Measurements from ENCODE around the gene THSD7B. TPM values are rescaled to one million over a fixed set of nuclear protein-coding genes. Genes with fewer than 3 reads are reported as not detected.

THSD7B gene
- total and polyA plus RNA-seq, 9 of the 15 experiments (the other 6 are each of a cell fraction or from before 2014, with no cell fraction given) = not detected

DNA sequence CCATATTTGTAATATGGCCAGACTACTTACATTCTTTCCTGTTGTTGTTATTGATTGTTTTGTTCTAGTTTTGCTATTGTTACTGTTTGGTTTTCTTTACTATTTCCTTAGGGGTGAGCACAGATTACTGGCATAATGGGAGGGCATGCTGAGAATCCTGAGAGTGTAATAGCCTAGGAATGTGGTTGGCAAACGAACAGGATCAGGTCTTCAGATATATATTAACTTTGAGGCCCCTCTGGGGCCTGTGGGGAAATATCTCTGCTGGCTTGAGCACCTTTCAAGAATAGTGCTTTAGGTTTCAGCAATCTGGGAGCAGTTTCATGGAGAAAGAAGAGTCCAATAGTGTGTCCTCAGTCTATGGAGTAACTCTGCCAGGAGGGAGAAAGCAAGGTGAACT lies 144.4 kb downstream of the THSD7B start (continued):
- TF ChIP-seq, protein P1, sequence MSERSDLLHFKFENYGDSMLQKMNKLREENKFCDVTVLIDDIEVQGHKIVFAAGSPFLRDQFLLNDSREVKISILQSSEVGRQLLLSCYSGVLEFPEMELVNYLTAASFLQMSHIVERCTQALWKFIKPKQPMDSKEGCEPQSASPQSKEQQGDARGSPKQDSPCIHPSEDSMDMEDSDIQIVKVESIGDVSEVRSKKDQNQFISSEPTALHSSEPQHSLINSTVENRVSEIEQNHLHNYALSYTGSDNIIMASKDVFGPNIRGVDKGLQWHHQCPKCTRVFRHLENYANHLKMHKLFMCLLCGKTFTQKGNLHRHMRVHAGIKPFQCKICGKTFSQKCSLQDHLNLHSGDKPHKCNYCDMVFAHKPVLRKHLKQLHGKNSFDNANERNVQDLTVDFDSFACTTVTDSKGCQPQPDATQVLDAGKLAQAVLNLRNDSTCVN (CRISPR knock-in tag; IDR thresholded peaks at IDR 0.05) = no peak

DNA sequence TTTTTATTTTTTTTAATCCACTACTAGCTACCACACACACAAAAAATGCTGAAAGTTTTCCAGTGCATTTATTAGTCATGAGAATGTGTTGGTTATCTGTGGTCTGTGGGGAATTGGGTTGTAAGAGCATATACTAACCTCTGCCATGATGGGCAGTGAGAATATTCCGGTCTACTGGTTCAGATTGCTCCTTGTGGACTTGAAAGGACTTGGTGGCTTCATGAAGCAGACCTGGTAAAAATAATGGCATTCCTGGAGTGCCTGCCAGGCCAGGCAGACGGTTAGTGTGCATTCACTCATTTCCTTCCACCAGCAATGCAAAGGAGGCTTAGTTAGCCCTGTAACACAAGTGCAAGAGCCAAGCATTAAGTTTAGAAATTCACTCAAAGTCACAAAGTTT lies 150.8 kb downstream of the THSD7B start:
- WGBS (ENCODE audit: insufficient coverage, low coverage, missing lambda C conversion rate) = 0% methylated on average over 2 of the region's 2 CpGs
- Histone ChIP-seq H3K9me3 (replicated peaks; ENCODE audit: control insufficient read depth, insufficient read depth, low read depth, low read length) (no peaks in the 10 kb centered on the region), H3K79me2 (ENCODE audit: control insufficient read depth, insufficient read depth, low read length) (no peaks in the 10 kb centered on the region), H3K27ac (ENCODE audit: extremely low read depth, low read depth, low read length) (no peak overlapping the region), H3K27me3 (ENCODE audit: control insufficient read depth in 2 of 2, insufficient read depth in 2 of 2, low read length in 2 of 2) (no peaks in the 10 kb centered on the region), H3K4me3 (no peak overlapping the region), H3K36me3 (ENCODE audit: control insufficient read depth, insufficient read depth, low read length) (no peaks in the 10 kb centered on the region), H3K4me2 (ENCODE audit: insufficient read depth, low read length) (no peak overlapping the region), H3K9ac (ENCODE audit: insufficient read depth in 1 of 2, low read depth in 2 of 2, low read length in 2 of 2) (no peak overlapping the region), H3K9me1 (ENCODE audit: control insufficient read depth, insufficient read depth, low read length) (no peaks in the 10 kb centered on the region), H2AFZ (ENCODE audit: low read depth, low read length) (no peak overlapping the region), H4K20me1 (replicated peaks; ENCODE audit: control insufficient read depth, insufficient read depth, low read length) (no peaks in the 10 kb centered on the region), H3K4me1 (replicated peaks in 1 of 2; ENCODE audit: control insufficient read depth in 2 of 2, insufficient read depth in 2 of 2, low read length in 2 of 2) (no peaks in the 10 kb centered on the region)
- FAIRE-seq = no peak
- ChIA-PET CTCF (ENCODE audit: low intra/inter-chr PET ratio) (no interaction called here), POLR2A (no interaction called here)
- ATAC-seq = no peak
- DNase-seq (ENCODE audit: extremely low read depth in 1 of 4, low spot score in 3 of 4) = no peak
- in situ Hi-C loops (cut with MboI) = no loop called here
- no TSS peak for BruUV-seq (replicated peaks)
- intact Hi-C loops (cut with micrococcal nuclease) = no loop called here
- TF ChIP-seq ZKSCAN1 (IDR thresholded peaks at IDR 0.05; ENCODE audit: low read depth, low read length) (no peak), ELF2 (CRISPR knock-in tag; IDR thresholded peaks at IDR 0.05) (no peak), MAFF (IDR thresholded peaks at IDR 0.05; ENCODE audit: low read length) (no peak), SNRNP70 (optimal IDR thresholded peaks at IDR 0.05; ENCODE audit: low read depth, low read length) (no peak), HNRNPUL1 (IDR thresholded peaks at IDR 0.05; ENCODE audit: low read length) (no peak), HDAC6 (IDR thresholded peaks at IDR 0.05; ENCODE audit: low read depth, low read length) (no peak)
- TF ChIP-seq, protein P2, sequence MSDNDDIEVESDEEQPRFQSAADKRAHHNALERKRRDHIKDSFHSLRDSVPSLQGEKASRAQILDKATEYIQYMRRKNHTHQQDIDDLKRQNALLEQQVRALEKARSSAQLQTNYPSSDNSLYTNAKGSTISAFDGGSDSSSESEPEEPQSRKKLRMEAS (CRISPR knock-in tag; IDR thresholded peaks at IDR 0.05) = no peak
- TF ChIP-seq, protein P3, sequence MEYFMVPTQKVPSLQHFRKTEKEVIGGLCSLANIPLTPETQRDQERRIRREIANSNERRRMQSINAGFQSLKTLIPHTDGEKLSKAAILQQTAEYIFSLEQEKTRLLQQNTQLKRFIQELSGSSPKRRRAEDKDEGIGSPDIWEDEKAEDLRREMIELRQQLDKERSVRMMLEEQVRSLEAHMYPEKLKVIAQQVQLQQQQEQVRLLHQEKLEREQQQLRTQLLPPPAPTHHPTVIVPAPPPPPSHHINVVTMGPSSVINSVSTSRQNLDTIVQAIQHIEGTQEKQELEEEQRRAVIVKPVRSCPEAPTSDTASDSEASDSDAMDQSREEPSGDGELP (CRISPR knock-in tag; IDR thresholded peaks at IDR 0.05; ENCODE audit: borderline replicate concordance) = no peak
- TF ChIP-seq, protein P4, sequence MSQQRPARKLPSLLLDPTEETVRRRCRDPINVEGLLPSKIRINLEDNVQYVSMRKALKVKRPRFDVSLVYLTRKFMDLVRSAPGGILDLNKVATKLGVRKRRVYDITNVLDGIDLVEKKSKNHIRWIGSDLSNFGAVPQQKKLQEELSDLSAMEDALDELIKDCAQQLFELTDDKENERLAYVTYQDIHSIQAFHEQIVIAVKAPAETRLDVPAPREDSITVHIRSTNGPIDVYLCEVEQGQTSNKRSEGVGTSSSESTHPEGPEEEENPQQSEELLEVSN (IDR thresholded peaks at IDR 0.05; ENCODE audit: borderline replicate concordance in 1 of 2, extremely low read depth in 1 of 2, insufficient read depth in 1 of 2, insufficient read length in 1 of 2, low read depth in 1 of 2, low read length in 1 of 2, poor library complexity in 1 of 2, severe bottlenecking in 1 of 2) = no peak
- TF ChIP-seq, protein P5, sequence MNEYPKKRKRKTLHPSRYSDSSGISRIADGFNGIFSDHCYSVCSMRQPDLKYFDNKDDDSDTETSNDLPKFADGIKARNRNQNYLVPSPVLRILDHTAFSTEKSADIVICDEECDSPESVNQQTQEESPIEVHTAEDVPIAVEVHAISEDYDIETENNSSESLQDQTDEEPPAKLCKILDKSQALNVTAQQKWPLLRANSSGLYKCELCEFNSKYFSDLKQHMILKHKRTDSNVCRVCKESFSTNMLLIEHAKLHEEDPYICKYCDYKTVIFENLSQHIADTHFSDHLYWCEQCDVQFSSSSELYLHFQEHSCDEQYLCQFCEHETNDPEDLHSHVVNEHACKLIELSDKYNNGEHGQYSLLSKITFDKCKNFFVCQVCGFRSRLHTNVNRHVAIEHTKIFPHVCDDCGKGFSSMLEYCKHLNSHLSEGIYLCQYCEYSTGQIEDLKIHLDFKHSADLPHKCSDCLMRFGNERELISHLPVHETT (CRISPR knock-in tag; conservative IDR thresholded peaks at IDR 0.05 in 1 of 2, IDR thresholded peaks at IDR 0.05 in 1 of 2) = no peak

Data from K562 (cell line).